H1 (cell line): ENCODE measurements around the gene TSPEAR. TPM values are rescaled to one million over a fixed set of nuclear protein-coding genes. Genes with fewer than 3 reads are reported as not detected.

Experiments used
- CTCF ChIA-PET: fragments of 300-600 bp; sonication (Branson Sonifier 250); formaldehyde crosslinking; loops from one replicate; lab custom pipeline; 2021; ENCODE audit not compliant: partially characterized antibody; lab: Charles Lee
- POLR2A ChIA-PET: fragments of 300-600 bp; sonication (Branson Sonifier 250); formaldehyde crosslinking; loops from one replicate; lab custom pipeline; 2021; ENCODE audit warnings: inconsistent platforms; ENCODE audit not compliant: partially characterized antibody; lab: Charles Lee
- DNase-seq, 2 experiments: peaks; one replicate each; pipeline versions ENCODE4 v3.0.0 to v3.0.0-alpha.2; 2010 to 2022; ENCODE audit warnings: low spot score in 2 of 2, low read depth in 1 of 2, mixed read lengths in 1 of 2
- FAIRE-seq: peaks from 2 replicates; lab custom pipeline; 2011; peaks lifted over from hg19 to GRCh38; lab: Jason Lieb, UNC
- H2AFZ ChIP-seq: 2 replicates; pipeline ENCODE4 v1.8.1; 2012; ENCODE audit warnings: low read length, inconsistent platforms
- H2AK5ac ChIP-seq: 2 replicates; pipeline ENCODE4 v1.6.1; 2013; ENCODE audit warnings: low read depth, low read length
- H2BK120ac ChIP-seq: replicated peaks from 2 replicates; pipeline ENCODE3; 2013; ENCODE audit warnings: low read depth, low read length, inconsistent platforms
- H2BK12ac ChIP-seq: 2 replicates; pipeline ENCODE4 v1.6.1; 2013; ENCODE audit warnings: low read depth, low read length
- H2BK15ac ChIP-seq: 2 replicates; pipeline ENCODE4 v1.6.1; 2013; ENCODE audit warnings: low read length
- H2BK20ac ChIP-seq: 2 replicates; pipeline ENCODE4 v1.6.1; 2013; ENCODE audit warnings: low read length
- H2BK5ac ChIP-seq: 2 replicates; pipeline ENCODE4 v1.6.1; 2013; ENCODE audit warnings: low read depth, low read length
- H3K14ac ChIP-seq: 2 replicates; pipeline ENCODE4 v1.6.1; 2013; ENCODE audit warnings: inconsistent platforms; ENCODE audit not compliant: insufficient read length
- H3K18ac ChIP-seq: 2 replicates; pipeline ENCODE4 v1.6.1; 2013; ENCODE audit warnings: low read length; ENCODE audit errors: extremely low read depth
- H3K23ac ChIP-seq: 2 replicates; pipeline ENCODE4 v1.6.1; 2013; ENCODE audit warnings: inconsistent platforms; ENCODE audit not compliant: insufficient read length
- H3K23me2 ChIP-seq: 2 replicates; pipeline ENCODE4 v1.6.1; 2013; ENCODE audit warnings: low read depth, low read length
- H3K27ac ChIP-seq: 2 replicates; pipeline ENCODE4 v1.6.1; 2011; ENCODE audit warnings: low read depth, low read length, inconsistent platforms
- H3K27me3 ChIP-seq, 4 experiments: replicated peaks in 1 of 4; 1 replicate in 1 of 4; 2 replicates in 3 of 4; pipeline versions ENCODE4 v1.6.1 to v1.8.1; 2011 to 2013; ENCODE audit warnings: low read length in 3 of 4, mild to moderate bottlenecking in 3 of 4, inconsistent platforms in 2 of 4, mixed read lengths in 2 of 4, moderate library complexity in 1 of 4; ENCODE audit not compliant: control insufficient read depth in 3 of 4, insufficient read depth in 3 of 4; ENCODE audit errors: extremely low read depth in 1 of 4
- H3K36me3 ChIP-seq, 4 experiments: 2 replicates each; pipeline versions ENCODE4 v1.6.1 to v1.8.1; 2011 to 2013; ENCODE audit warnings: mild to moderate bottlenecking in 4 of 4, low read length in 3 of 4, moderate library complexity in 2 of 4, control low read depth in 1 of 4, inconsistent platforms in 1 of 4; ENCODE audit not compliant: insufficient read depth in 4 of 4, control insufficient read depth in 2 of 4
- H3K4ac ChIP-seq: replicated peaks from 2 replicates; pipeline ENCODE3; 2013; ENCODE audit warnings: low read length, low read depth, mixed read lengths, inconsistent platforms; ENCODE audit not compliant: insufficient read length
- H3K4me1 ChIP-seq, 4 experiments: replicated peaks in 1 of 4; 1 replicate in 1 of 4; 2 replicates in 3 of 4; pipeline versions ENCODE4 v1.6.1 to v1.8.1; 2011 to 2013; ENCODE audit warnings: low read length in 3 of 4, inconsistent platforms in 2 of 4, mixed read lengths in 1 of 4; ENCODE audit not compliant: insufficient read depth in 4 of 4, control insufficient read depth in 3 of 4
- H3K4me2 ChIP-seq, 2 experiments: 2 replicates each; pipeline versions ENCODE4 v1.6.1 to v1.8.1; 2011 to 2013; ENCODE audit warnings: low read depth in 2 of 2, low read length in 2 of 2, control low read depth in 1 of 2, inconsistent platforms in 1 of 2, mild to moderate bottlenecking in 1 of 2; ENCODE audit not compliant: insufficient read depth in 1 of 2
- H3K4me3 ChIP-seq, 4 experiments: fragments of 200-600, 300-600 bp in 1 of 4; sonication (generic), shearing (Covaris generic), sonication (Bioruptor Twin) in 1 of 4; 2 replicates each; pipeline versions ENCODE4 v1.5.1 to v1.8.1; 2011 to 2016; ENCODE audit warnings: low read length in 4 of 4, low read depth in 3 of 4, control low read depth in 2 of 4, inconsistent platforms in 2 of 4, mild to moderate bottlenecking in 2 of 4, mixed read lengths in 1 of 4, moderate library complexity in 1 of 4; ENCODE audit not compliant: insufficient read depth in 2 of 4; ENCODE audit errors: extremely low read depth in 1 of 4
- H3K56ac ChIP-seq: replicated peaks from 2 replicates; pipeline ENCODE3; 2013; ENCODE audit warnings: low read depth, mild to moderate bottlenecking, mixed read lengths, low read length, inconsistent platforms; ENCODE audit not compliant: insufficient read length
- H3K79me1 ChIP-seq: 2 replicates; pipeline ENCODE4 v1.6.1; 2013; ENCODE audit warnings: low read depth, low read length, control low read depth
- H3K79me2 ChIP-seq, 2 experiments: 2 replicates each; pipeline versions ENCODE4 v1.6.1 to v1.8.1; 2012 to 2013; ENCODE audit warnings: low read length in 2 of 2, mild to moderate bottlenecking in 2 of 2, inconsistent platforms in 1 of 2; ENCODE audit not compliant: insufficient read depth in 2 of 2, control insufficient read depth in 1 of 2
- H3K9ac ChIP-seq, 4 experiments: replicated peaks in 1 of 4; 1 replicate in 1 of 4; 2 replicates in 3 of 4; pipeline versions ENCODE4 v1.6.1 to v1.8.1; 2011 to 2013; ENCODE audit warnings: low read depth in 3 of 4, low read length in 3 of 4, control low read depth in 2 of 4, mild to moderate bottlenecking in 2 of 4, moderate library complexity in 2 of 4, inconsistent platforms in 1 of 4; ENCODE audit errors: extremely low read depth in 1 of 4
- H3K9me3 ChIP-seq, 2 experiments: 2 replicates each; pipeline versions ENCODE4 v1.6.1 to v1.8.1; 2012 to 2013; ENCODE audit warnings: mild to moderate bottlenecking in 2 of 2, moderate library complexity in 2 of 2, control low read depth in 1 of 2, inconsistent platforms in 1 of 2, low read depth in 1 of 2, low read length in 1 of 2, mixed read lengths in 1 of 2; ENCODE audit not compliant: insufficient read depth in 2 of 2
- H4K20me1 ChIP-seq, 2 experiments: replicated peaks in 1 of 2; 2 replicates each; pipeline versions ENCODE3 to v1.8.1; 2011 to 2013; ENCODE audit warnings: inconsistent platforms in 2 of 2, low read length in 2 of 2, mild to moderate bottlenecking in 1 of 2; ENCODE audit not compliant: insufficient read depth in 2 of 2, control insufficient read depth in 1 of 2
- H4K5ac ChIP-seq: 2 replicates; pipeline ENCODE4 v1.6.1; 2013; ENCODE audit warnings: low read length, low read depth, mixed read lengths, inconsistent platforms; ENCODE audit not compliant: insufficient read length
- H4K8ac ChIP-seq: 2 replicates; pipeline ENCODE4 v1.8.0; 2013; ENCODE audit warnings: mild to moderate bottlenecking, moderate library complexity, low read length, inconsistent platforms; ENCODE audit not compliant: insufficient read depth; ENCODE audit errors: extremely low read depth
- H4K91ac ChIP-seq: replicated peaks from 2 replicates; pipeline ENCODE3; 2013; ENCODE audit warnings: low read length, mixed read lengths, inconsistent platforms; ENCODE audit not compliant: insufficient read length
- ATF3 ChIP-seq: IDR thresholded peaks from 2 replicates; pipeline ENCODE4 v1.6.1; 2011; ENCODE audit warnings: low read depth, mild to moderate bottlenecking, low read length; ENCODE audit not compliant: insufficient read depth
- CBX8 ChIP-seq: fragments of 300-800, 300-1000 bp; sonication (generic); IDR thresholded peaks from 2 replicates; pipeline ENCODE4 v1.7.1; 2016; ENCODE audit warnings: low read depth, low read length, borderline replicate concordance
- CHD2 ChIP-seq: IDR thresholded peaks from 2 replicates; pipeline ENCODE4 v1.6.1; 2012; ENCODE audit warnings: low read length, improper control_type of control experiment
- GTF2F1 ChIP-seq: IDR thresholded peaks from 2 replicates; pipeline ENCODE4 v1.6.1; 2012; ENCODE audit warnings: low read depth, low read length, improper control_type of control experiment, borderline replicate concordance
- NRF1 ChIP-seq: IDR thresholded peaks from 2 replicates; pipeline ENCODE4 v1.6.1; 2011; ENCODE audit warnings: mild to moderate bottlenecking, low read depth, low read length, improper control_type of control experiment
- PHF8 ChIP-seq: fragments of 200-600 bp; sonication (generic); conservative IDR thresholded peaks from 2 replicates; pipeline ENCODE4 v1.7.1; 2012; ENCODE audit warnings: low read depth, mild to moderate bottlenecking, inconsistent platforms, low read length, moderate library complexity
- TAF1 ChIP-seq: IDR thresholded peaks from 2 replicates; pipeline ENCODE4 v1.6.1; 2011; ENCODE audit warnings: mild to moderate bottlenecking, low read depth, low read length
- TAF7 ChIP-seq: optimal IDR thresholded peaks from 2 replicates; pipeline ENCODE3; 2011; ENCODE audit warnings: low read depth, mild to moderate bottlenecking, inconsistent platforms, low read length, moderate library complexity, borderline replicate concordance
- TCF12 ChIP-seq: IDR thresholded peaks from 2 replicates; pipeline ENCODE4 v1.6.1; 2011; ENCODE audit warnings: low read depth, mild to moderate bottlenecking, low read length
- TEAD4 ChIP-seq: IDR thresholded peaks from 2 replicates; pipeline ENCODE4 v1.6.1; 2012; ENCODE audit warnings: low read depth, low read length, inconsistent platforms, mixed read lengths
- WGBS, 2 experiments: shearing (Covaris generic) in 1 of 2; methylation state at CpG; one replicate each; pipeline versions ENCODE4 v1.1.6 to v1.1.7; 2013 to 2015; ENCODE audit warnings: low lambda C conversion rate in 2 of 2, mixed read lengths in 2 of 2, inconsistent platforms in 1 of 2, low coverage in 1 of 2, missing lambda C conversion rate in 1 of 2; ENCODE audit not compliant: insufficient replicate concordance in 2 of 2, insufficient coverage in 1 of 2, insufficient read length in 1 of 2; ENCODE audit errors: extremely low coverage in 1 of 2, missing lambda C conversion rate in 1 of 2; 5-methylcytosine and 5-hydroxymethylcytosine counted together
- polyA plus RNA-seq, 7 experiments: library from polyadenylated mRNA; depleted of rRNA in 3 of 7; stranded (reverse) in 5 of 7; unstranded in 2 of 7; fragments of >200 nt in 5 of 7; fragments of 200-250 nt in 2 of 7; gene quantifications; 1 replicate in 5 of 7; 2 replicates in 1 of 7; 4 replicates in 1 of 7; pipeline versions ENCODE4 v1.2.1 to v1.2.3, GENCODE V29; 2011 to 2013; ENCODE audit warnings: missing spikeins in 2 of 7, mixed read lengths in 2 of 7
- total RNA-seq: library from RNA; stranded (reverse); fragmentation: NEBNext Ultra II Directional; extraction: Animal tissue kit (Norgen Biotek cat#: 25700); gene quantifications from 2 replicates; pipeline ENCODE4 v1.2.1, GENCODE V29; 2021
- TF ChIP-seq, protein P1 (sequence below): IDR thresholded peaks from 2 replicates; pipeline ENCODE4 v1.6.1; 2012; ENCODE audit warnings: low read length, inconsistent platforms

Gene TSPEAR
- total and polyA plus RNA-seq, 2 of the 8 experiments (the other 6 are each of a cell fraction or from before 2014, with no cell fraction given), result 0.58 to 0.89 TPM

- POLR2A ChIA-PET, result interaction anchor here (0.7 kb wide), 1 partner anchor 128 kb away, joined by 3 read pairs; no protein-coding TSS in a partner anchor
- Histone ChIP-seq H3K4me1 (peaks cover 0 to 2% (median 0%) of the 10 kb centered on the region in 4 experiments; a peak in 2 of 7 replicates), H4K5ac (no peak overlapping the region), H2BK20ac (no peak overlapping the region), H3K36me3 (no peaks in the 10 kb centered on the region), H2BK5ac (0 out of 2 replicates have a peak overlapping the region, but pooled peaks have one; percentile 56), H4K20me1 (peaks cover 0 to 1% of the 10 kb centered on the region in 2 experiments), H4K8ac (no peak overlapping the region; the same call in 1 of the 2 replicates), H3K27me3 (no peaks in the 10 kb centered on the region), H3K18ac (no peak overlapping the region), H3K14ac (no peak overlapping the region), H3K4me2 (no peak overlapping the region), H3K23ac (no peak overlapping the region), H2BK12ac (0 out of 2 replicates have a peak overlapping the region, but pooled peaks have one; percentile 60), H3K9me3 (no peaks in the 10 kb centered on the region), H3K4me3 (no peak overlapping the region), H2BK15ac (no peak overlapping the region), H2AFZ (no peak overlapping the region), H2AK5ac (0 out of 2 replicates have a peak overlapping the region, but pooled peaks have one; percentile 82), H3K9ac (no peak overlapping the region), H3K79me1 (no peaks in the 10 kb centered on the region), H3K23me2 (no peaks in the 10 kb centered on the region), H2BK120ac (no peak overlapping the region), H3K4ac (no peak overlapping the region), H3K79me2 (no peaks in the 10 kb centered on the region), H4K91ac (no peak overlapping the region), H3K56ac (no peak overlapping the region), H3K27ac (no peak overlapping the region)
- no peak for DNase-seq
- WGBS, 2 experiments, result 90% methylated on average over 13 of the region's 16 CpGs; no CpG with 5 or more reads in 1 of the 2 experiments
- FAIRE-seq, result no peak
- CTCF ChIA-PET, result interaction anchor here (0.6 to 1.9 kb wide), 3 partner anchors 9 to 26 kb away, joined by 3 to 4 read pairs (median 3); no protein-coding TSS in a partner anchor
- no peak for TF ChIP-seq GTF2F1
- no peak for TF ChIP-seq TEAD4
- TF ChIP-seq CBX8, result no peak
- TF ChIP-seq, protein P1, sequence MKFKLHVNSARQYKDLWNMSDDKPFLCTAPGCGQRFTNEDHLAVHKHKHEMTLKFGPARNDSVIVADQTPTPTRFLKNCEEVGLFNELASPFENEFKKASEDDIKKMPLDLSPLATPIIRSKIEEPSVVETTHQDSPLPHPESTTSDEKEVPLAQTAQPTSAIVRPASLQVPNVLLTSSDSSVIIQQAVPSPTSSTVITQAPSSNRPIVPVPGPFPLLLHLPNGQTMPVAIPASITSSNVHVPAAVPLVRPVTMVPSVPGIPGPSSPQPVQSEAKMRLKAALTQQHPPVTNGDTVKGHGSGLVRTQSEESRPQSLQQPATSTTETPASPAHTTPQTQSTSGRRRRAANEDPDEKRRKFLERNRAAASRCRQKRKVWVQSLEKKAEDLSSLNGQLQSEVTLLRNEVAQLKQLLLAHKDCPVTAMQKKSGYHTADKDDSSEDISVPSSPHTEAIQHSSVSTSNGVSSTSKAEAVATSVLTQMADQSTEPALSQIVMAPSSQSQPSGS, result no peak
- TF ChIP-seq ATF3, result no peak
- TF ChIP-seq PHF8, result no peak
- no peak for TF ChIP-seq TAF1
- no peak for TF ChIP-seq TAF7
- TF ChIP-seq TCF12, result no peak
- TF ChIP-seq CHD2, result no peak
- TF ChIP-seq NRF1, result no peak
Observed at GRCh38 chr21:44466351-44466954, 244.9 kb downstream of the TSPEAR start.
